Peyer's patch (tissue), 4 donors: Measurements from ENCODE around the gene SIRT5.

ENCODE experiments used
- POLR2A ChIP-seq, 2 donors: fragments of 450-650 bp; IDR thresholded peaks; one replicate each; pipeline ENCODE4 v1.5.1; 2017; ENCODE audit warnings: antibody characterized with exemption in 2 of 2, mild to moderate bottlenecking in 2 of 2, moderate library complexity in 2 of 2
- TF ChIP-seq, protein P1 (sequence below), 6 experiments: fragments of 450-650 bp in 4 of 6; fragments of 200-600 bp in 2 of 6; sonication (generic) in 1 of 6; IDR thresholded peaks; one replicate each; pipeline ENCODE4 v1.5.1; 2017 to 2019; ENCODE audit warnings: antibody characterized with exemption in 6 of 6, mild to moderate bottlenecking in 3 of 6, moderate library complexity in 1 of 6

DNA sequence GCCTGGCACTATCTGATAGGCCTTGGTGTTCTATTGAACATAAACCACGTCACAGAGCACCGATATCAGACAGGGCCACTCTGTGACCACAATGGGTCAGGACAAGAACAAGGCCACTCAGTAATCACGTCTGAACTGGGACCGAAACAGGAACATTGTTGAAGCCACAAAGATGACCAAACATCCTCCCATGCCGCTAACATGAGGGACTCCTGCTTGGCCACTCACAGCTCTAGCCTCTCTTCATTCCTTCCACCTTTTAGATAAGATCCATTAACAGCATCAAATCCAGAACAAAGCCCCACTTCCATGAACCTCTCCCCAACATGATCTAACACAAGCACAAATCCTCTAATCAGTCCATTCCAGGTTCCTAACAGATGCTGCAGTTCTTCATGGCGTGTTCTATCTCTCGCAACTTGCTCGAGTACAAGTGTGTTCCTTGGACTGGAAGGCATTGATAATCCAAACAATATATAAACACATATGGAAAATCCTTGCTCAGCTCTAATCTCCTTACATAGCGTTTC lies 7.4 kb downstream of the SIRT5 start:
- TF ChIP-seq, protein P1, sequence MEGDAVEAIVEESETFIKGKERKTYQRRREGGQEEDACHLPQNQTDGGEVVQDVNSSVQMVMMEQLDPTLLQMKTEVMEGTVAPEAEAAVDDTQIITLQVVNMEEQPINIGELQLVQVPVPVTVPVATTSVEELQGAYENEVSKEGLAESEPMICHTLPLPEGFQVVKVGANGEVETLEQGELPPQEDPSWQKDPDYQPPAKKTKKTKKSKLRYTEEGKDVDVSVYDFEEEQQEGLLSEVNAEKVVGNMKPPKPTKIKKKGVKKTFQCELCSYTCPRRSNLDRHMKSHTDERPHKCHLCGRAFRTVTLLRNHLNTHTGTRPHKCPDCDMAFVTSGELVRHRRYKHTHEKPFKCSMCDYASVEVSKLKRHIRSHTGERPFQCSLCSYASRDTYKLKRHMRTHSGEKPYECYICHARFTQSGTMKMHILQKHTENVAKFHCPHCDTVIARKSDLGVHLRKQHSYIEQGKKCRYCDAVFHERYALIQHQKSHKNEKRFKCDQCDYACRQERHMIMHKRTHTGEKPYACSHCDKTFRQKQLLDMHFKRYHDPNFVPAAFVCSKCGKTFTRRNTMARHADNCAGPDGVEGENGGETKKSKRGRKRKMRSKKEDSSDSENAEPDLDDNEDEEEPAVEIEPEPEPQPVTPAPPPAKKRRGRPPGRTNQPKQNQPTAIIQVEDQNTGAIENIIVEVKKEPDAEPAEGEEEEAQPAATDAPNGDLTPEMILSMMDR (IDR thresholded peaks at IDR 0.05), result no peak
- no peak for TF ChIP-seq POLR2A (IDR thresholded peaks at IDR 0.05)
